Activated T-helper 17 cell treated with anti-CD3 and anti-CD28 coated beads, Interleukin-2, amount 50 U/mL, for 72 hours (primary cell): ENCODE measurements around the gene DMAC2L. TPM values are rescaled to one million over a fixed set of nuclear protein-coding genes. Genes with fewer than 3 reads are reported as not detected.
A peak's percentile ranks its signal among the peaks of the same experiment; 100 is the strongest.
"Not testable (repeated sequence)": the region's sequence is repeated elsewhere in the genome, so short reads cannot be mapped to it uniquely, and the experiment has no call there.

Experiments
- ATAC-seq: fragments of 150-1000 bp; cut with Tn5 transposase; replicated peaks from 2 replicates; pipeline ENCODE4 v1.10.0; 2021; ENCODE audit warnings: mild to moderate bottlenecking, moderate library complexity
- H3K27ac Mint-ChIP-seq: one replicate; pipeline ENCODE4 v1.8.0; 2022; ENCODE audit warnings: mixed read lengths
- H3K27me3 Mint-ChIP-seq: one replicate; pipeline ENCODE4 v1.8.0; 2022; ENCODE audit warnings: mixed read lengths
- H3K36me3 Mint-ChIP-seq: one replicate; pipeline ENCODE4 v1.8.0; 2022; ENCODE audit warnings: low read depth, mild to moderate bottlenecking, mixed read lengths
- H3K4me1 Mint-ChIP-seq: one replicate; pipeline ENCODE4 v1.8.0; 2022; ENCODE audit warnings: mixed read lengths
- H3K4me3 Mint-ChIP-seq: one replicate; pipeline ENCODE4 v1.8.0; 2022; ENCODE audit warnings: mild to moderate bottlenecking, mixed read lengths
- H3K9me3 Mint-ChIP-seq: one replicate; pipeline ENCODE4 v1.8.0; 2022; ENCODE audit warnings: mixed read lengths
- total RNA-seq, 2 donors: library from RNA; stranded (reverse); gene quantifications; one replicate each; pipeline ENCODE4 v1.2.3, GENCODE V29; 2022

Gene DMAC2L
- total RNA-seq, 2 donors from 2014 or later, result 11.8 to 13.2 TPM

- Mint-ChIP-seq H3K9me3 (no peaks in the 10 kb centered on the region), H3K36me3 (peaks cover 21% of the 10 kb centered on the region), H3K4me3 (peak overlapping the region; percentile 95), H3K27ac (peak overlapping the region; percentile 94), H3K27me3 (no peaks in the 10 kb centered on the region), H3K4me1 (peaks cover 20% of the 10 kb centered on the region)
- no peak for ATAC-seq
These were observed 670 bp upstream of the DMAC2L start for GRCh38 chr14:50311337-50311971.

DNA sequence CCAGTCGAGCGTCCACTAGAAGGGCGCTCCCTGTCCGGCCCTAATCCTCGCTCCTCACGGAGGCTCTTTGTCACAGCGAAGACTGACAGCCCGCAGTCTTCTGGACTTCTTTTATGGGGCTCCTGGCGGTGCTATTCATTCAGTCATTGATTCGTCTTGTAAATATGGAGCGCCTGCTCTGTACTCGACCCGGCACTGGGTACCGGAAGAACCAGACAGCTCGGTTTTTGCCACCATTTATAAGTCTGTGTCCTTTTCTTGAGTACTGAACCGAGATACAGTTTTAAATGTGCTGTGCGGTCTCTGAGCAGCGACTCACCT, 570 bp downstream of the DMAC2L start:
- Mint-ChIP-seq H3K27ac (peak overlapping the region; percentile 94), H3K4me3 (peak overlapping the region; percentile 95), H3K4me1 (peaks cover 17% of the 10 kb centered on the region), H3K36me3 (peaks cover 23% of the 10 kb centered on the region), H3K27me3 (no peaks in the 10 kb centered on the region), H3K9me3 (no peaks in the 10 kb centered on the region)
- peak; percentile 37 for ATAC-seq

- H3K9me3 Mint-ChIP-seq, ATAC-seq, H3K27me3 Mint-ChIP-seq: not testable (repeated sequence)
- H3K4me1 Mint-ChIP-seq, result peaks cover 21% of the 10 kb centered on the region
- H3K27ac Mint-ChIP-seq, result peak overlapping the region; percentile 94
- H3K36me3 Mint-ChIP-seq, result peaks cover 20% of the 10 kb centered on the region
- peak overlapping the region; percentile 95 for H3K4me3 Mint-ChIP-seq
These were observed 2.0 kb downstream of the DMAC2L start for GRCh38 chr14:50314098-50314497.

- Mint-ChIP-seq H3K9me3 (no peaks in the 10 kb centered on the region), H3K27ac (no peak overlapping the region), H3K4me3 (no peak overlapping the region), H3K4me1 (peaks cover 14% of the 10 kb centered on the region), H3K27me3 (no peaks in the 10 kb centered on the region), H3K36me3 (peaks cover 26% of the 10 kb centered on the region)
- no peak for ATAC-seq
These were observed 6.0 kb downstream of the DMAC2L start for GRCh38 chr14:50318031-50318626.

DNA sequence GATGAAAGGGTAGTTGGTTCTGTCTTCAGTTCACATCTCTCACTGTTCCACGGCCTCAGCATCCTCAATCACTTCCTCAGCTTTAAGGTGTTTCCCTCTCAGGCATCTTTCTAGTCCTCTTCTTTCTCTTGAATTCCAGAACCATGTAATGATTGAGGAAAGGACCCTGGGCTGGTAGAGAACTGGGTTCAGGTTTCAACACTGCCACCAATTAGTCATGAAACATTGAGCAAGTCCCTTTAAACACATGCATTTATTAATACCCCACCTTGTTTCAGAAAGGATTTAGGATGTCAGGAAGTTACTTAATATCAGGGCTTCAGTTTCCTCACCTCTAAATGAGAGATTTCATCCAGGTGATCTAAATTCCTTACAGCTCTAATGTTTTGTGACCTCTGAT, 7.2 kb downstream of the DMAC2L start:
- H3K27ac Mint-ChIP-seq, result no peak overlapping the region
- ATAC-seq, result no peak
- H3K36me3 Mint-ChIP-seq, result peaks cover 31% of the 10 kb centered on the region
- no peaks in the 10 kb centered on the region for H3K27me3 Mint-ChIP-seq
- no peak overlapping the region for H3K4me3 Mint-ChIP-seq
- no peaks in the 10 kb centered on the region for H3K9me3 Mint-ChIP-seq
- H3K4me1 Mint-ChIP-seq, result peaks cover 14% of the 10 kb centered on the region

- H3K4me1 Mint-ChIP-seq, result peaks cover 14% of the 10 kb centered on the region
- H3K27ac Mint-ChIP-seq, result no peak overlapping the region
- peaks cover 34% of the 10 kb centered on the region for H3K36me3 Mint-ChIP-seq
- H3K9me3 Mint-ChIP-seq, result no peaks in the 10 kb centered on the region
- H3K4me3 Mint-ChIP-seq, result no peak overlapping the region
- ATAC-seq, result no peak
- H3K27me3 Mint-ChIP-seq, result no peaks in the 10 kb centered on the region
These were observed 7.6 kb downstream of the DMAC2L start for GRCh38 chr14:50319721-50320120.

DNA sequence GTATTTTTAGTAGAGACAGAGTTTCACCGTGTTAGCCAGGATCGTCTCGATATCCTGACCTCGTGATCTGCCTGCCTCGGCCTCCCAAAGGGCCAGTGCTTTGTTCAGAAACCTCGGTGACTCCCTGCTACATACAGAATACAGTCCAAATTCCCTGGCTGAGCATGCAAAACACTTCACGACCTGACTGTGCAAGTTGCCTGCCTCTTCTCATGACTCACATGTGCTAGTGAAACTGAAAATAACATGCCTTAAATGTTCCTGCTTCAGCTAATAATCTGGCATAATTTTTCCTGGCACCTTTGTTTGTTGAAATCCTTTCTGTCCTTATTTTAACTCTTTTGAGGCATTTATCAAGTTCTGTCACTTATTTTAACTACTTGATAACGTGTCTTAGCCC, 8.2 kb downstream of the DMAC2L start:
- peak; percentile 40 for ATAC-seq
- Mint-ChIP-seq H3K4me1 (peaks cover 14% of the 10 kb centered on the region), H3K9me3 (no peaks in the 10 kb centered on the region), H3K27me3 (no peaks in the 10 kb centered on the region), H3K27ac (no peak overlapping the region), H3K36me3 (peaks cover 39% of the 10 kb centered on the region), H3K4me3 (no peak overlapping the region)

DNA sequence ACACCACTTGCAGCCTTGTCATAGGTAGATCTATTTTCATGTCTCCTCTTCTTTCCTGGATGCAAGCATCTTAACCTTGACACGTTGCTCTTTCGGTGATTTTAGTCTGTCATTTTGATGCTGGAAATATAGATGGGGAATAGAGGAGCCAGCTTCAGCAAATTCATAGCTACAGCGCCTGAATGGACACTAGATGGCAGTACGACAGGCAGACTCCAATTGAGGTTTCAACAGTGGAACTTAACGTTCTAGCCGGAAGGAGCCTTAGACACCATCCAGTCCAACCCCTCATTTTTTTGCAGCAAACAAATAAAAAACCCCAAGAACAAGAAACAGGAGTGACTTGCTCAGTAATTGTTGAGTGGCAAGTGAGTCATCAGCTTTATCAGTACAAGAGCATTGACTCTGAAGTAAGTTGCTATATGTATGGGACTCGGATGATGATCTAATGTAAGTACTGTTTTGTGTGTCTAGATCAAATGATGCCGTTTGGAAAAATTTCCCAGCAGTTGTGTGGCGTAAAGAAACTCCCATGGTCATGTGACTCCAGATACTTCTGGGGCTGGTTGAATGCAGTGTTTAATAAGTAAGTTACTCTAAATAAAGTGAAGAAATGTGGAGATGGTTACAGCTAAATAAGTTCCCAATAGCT, 9.0 kb downstream of the DMAC2L start:
- Mint-ChIP-seq H3K9me3 (no peaks in the 10 kb centered on the region), H3K27me3 (no peaks in the 10 kb centered on the region), H3K4me3 (no peak overlapping the region), H3K27ac (no peak overlapping the region), H3K4me1 (peaks cover 10% of the 10 kb centered on the region), H3K36me3 (peaks cover 41% of the 10 kb centered on the region)
- ATAC-seq, result peak; percentile 95

DNA sequence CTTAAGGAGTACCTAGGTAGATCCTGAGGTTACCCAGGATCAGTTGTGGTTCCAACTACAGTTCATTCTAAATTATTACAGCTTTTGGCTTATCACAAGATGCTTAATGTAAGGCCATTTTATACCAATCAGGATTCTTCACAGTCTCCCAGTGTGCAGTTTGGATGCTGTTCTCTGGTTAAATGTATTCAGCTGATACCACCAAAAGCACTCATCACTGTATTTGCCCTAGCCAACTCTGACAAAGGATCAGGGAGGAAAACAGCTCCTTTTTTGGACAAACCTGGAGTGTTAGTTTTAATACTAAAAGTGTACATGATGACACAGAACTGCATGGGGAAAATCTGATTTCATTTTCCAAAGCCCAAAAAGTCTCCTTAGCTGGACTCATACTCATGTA, 19.5 kb downstream of the DMAC2L start:
- Mint-ChIP-seq H3K36me3 (peaks cover 47% of the 10 kb centered on the region), H3K9me3 (no peaks in the 10 kb centered on the region), H3K4me1 (peaks cover 6% of the 10 kb centered on the region), H3K27ac (no peak overlapping the region), H3K4me3 (no peak overlapping the region), H3K27me3 (no peaks in the 10 kb centered on the region)
- no peak for ATAC-seq

- H3K27ac Mint-ChIP-seq, result no peak overlapping the region
- no peaks in the 10 kb centered on the region for H3K9me3 Mint-ChIP-seq
- no peaks in the 10 kb centered on the region for H3K27me3 Mint-ChIP-seq
- H3K4me1 Mint-ChIP-seq, result peaks cover 6% of the 10 kb centered on the region
- H3K4me3 Mint-ChIP-seq, result no peak overlapping the region
- H3K36me3 Mint-ChIP-seq, result peaks cover 33% of the 10 kb centered on the region
- ATAC-seq, result peak; percentile 46
These were observed 20.9 kb downstream of the DMAC2L start for GRCh38 chr14:50333014-50333509.

GRCh38 chr14:50334211-50334610, 22.1 kb downstream of the DMAC2L start:
- Mint-ChIP-seq H3K4me1 (peaks cover 6% of the 10 kb centered on the region), H3K9me3 (no peaks in the 10 kb centered on the region), H3K36me3 (peaks cover 25% of the 10 kb centered on the region), H3K4me3 (no peak overlapping the region), H3K27me3 (no peaks in the 10 kb centered on the region), H3K27ac (no peak overlapping the region)
- no peak for ATAC-seq

DNA sequence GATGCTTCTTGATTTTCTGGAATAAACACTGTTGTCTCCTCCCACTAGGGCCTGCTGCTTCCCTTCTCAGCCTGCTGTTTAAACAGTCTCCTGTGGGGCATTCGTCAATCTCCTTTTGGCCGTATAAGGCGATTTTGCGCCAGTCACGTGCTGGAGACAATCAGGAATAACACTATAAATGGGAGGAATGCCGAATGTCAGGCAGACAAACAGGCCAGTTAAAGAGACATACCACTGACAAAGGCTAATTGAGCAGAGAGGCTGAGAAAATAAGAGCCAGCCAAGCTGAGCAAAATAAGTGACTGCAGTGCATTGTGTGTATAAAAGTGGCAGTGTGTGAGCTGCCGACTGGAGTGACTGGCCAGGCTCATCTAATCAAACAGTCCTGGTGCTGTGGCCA, 23.3 kb downstream of the DMAC2L start:
- Mint-ChIP-seq H3K27ac (no peak overlapping the region), H3K36me3 (peaks cover 16% of the 10 kb centered on the region), H3K27me3 (no peaks in the 10 kb centered on the region), H3K4me3 (no peak overlapping the region), H3K4me1 (peaks cover 6% of the 10 kb centered on the region), H3K9me3 (no peaks in the 10 kb centered on the region)
- no peak for ATAC-seq

- no peak for ATAC-seq
- H3K9me3 Mint-ChIP-seq, result no peaks in the 10 kb centered on the region
- H3K4me1 Mint-ChIP-seq, result peaks cover 6% of the 10 kb centered on the region
- no peaks in the 10 kb centered on the region for H3K27me3 Mint-ChIP-seq
- H3K27ac Mint-ChIP-seq, result peak overlapping the region; percentile 41
- peak overlapping the region; percentile 50 for H3K4me3 Mint-ChIP-seq
- H3K36me3 Mint-ChIP-seq, result peaks cover 16% of the 10 kb centered on the region
These were observed 24.1 kb downstream of the DMAC2L start for GRCh38 chr14:50335989-50336824.

DNA sequence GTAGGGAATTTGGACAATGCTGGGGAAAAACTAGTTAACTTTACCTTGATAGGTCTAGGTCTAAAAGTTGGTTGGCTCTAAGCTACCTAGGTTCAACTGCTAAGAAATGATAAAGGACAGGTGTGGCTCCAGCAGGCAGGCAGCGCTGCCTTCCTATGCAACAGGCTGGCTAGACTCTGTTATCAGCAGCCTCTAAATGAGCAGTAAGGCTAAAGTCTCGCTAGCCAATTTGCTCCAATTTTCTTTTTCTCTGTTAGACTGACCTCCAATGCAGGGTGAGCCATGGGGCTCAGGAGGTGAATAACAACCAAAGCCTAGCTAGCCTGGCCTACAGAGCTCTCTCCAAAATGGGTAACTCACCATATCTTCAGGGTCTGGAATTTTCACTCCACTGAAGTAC, 26.5 kb downstream of the DMAC2L start:
- Mint-ChIP-seq H3K4me1 (peaks cover 9% of the 10 kb centered on the region), H3K36me3 (no peaks in the 10 kb centered on the region), H3K27ac (no peak overlapping the region), H3K4me3 (no peak overlapping the region), H3K27me3 (no peaks in the 10 kb centered on the region), H3K9me3 (no peaks in the 10 kb centered on the region)
- no peak for ATAC-seq
